HG03469 (cell line): Measurements from ENCODE around the gene CEP55.

Experiments used
- ATAC-seq: cut with Tn5 transposase; IDR thresholded peaks from one replicate; pipeline ENCODE4 v1.9.1; 2021; ENCODE audit warnings: mild to moderate bottlenecking, moderate library complexity, moderate number of reproducible peaks; ENCODE audit not compliant: unreplicated experiment

CEP55 gene

DNA sequence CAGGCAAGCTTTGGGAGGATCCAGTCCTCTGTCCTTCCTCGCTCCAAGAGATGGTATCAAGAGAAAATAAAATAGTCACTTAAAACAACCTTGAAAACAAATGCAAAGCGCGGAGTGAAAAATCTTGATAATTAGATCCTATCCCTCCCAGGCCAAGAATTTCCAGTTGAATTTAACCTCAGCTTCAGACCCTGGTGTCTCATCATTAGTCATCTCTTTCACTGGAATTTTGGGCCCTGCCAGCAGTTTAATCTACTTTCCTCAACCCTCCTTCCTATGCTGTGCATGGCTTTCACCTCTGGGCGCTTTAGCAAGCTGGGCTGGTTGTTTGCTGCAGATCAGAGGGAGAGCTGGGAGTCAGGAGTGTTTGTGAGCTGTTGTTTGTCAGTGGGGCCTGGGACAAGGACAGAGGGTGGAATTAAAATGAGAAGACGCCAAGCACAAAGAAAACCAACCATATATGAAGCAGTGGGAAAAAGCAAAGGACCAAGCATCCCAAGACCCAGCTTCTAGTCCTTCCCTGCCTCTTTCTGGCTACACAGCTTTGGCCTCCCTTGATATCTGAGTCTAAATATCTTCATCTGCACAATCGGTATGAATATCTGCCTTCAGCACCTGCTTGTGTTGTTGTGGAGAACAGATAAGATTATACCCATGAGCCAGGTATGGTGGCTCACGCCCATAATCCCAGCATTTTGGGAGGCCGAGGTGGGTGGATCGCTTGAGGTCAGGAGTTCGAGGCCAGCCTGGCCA is 27.8 kb upstream of the CEP55 start:
- no peak for ATAC-seq

DNA sequence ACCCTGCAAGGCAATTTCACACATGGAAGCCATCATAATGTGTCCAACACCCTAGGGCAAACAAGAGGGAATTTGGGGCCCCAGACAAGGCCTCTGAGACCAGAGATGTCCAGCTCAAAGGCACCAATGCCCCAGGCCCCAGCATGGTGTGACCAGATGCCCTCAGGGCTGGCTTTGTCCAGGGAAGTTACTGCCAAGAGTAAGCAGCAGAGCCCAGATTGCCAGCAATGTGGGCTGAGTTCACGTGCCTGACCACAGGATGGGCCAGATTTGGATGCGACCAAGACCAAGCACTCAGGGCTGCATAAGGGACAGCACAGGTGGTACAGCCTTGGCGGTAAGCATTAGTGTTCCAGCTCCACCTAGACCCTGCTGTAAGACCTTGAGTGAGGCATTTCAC is 27.0 kb upstream of the CEP55 start:
- ATAC-seq: no peak

DNA sequence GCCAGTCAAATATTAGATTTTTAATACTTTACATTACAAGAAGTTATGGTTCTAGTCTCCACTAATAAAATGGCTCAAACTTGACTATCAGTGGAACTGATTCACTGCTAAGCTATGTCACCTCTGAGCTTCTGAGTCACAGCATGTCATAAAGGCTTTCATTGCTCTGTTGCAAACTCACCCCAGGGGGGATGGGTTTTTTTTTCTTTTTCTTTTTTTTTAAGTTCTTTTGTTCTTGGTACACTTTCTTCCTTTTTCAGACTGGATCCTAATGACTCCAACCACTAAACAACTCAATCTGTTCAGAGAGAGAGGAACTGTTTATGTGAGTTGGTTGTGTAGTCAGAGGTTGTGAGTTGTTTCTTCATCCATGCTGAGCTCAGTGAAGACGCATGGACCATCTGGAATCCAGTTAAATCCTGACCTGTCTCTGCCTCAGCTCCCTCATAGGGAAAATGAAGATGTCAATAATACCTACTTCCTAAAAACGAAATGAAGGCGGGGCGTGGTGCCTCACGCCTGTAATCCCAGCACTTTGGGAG is 25.2 kb upstream of the CEP55 start:
- no peak for ATAC-seq

DNA sequence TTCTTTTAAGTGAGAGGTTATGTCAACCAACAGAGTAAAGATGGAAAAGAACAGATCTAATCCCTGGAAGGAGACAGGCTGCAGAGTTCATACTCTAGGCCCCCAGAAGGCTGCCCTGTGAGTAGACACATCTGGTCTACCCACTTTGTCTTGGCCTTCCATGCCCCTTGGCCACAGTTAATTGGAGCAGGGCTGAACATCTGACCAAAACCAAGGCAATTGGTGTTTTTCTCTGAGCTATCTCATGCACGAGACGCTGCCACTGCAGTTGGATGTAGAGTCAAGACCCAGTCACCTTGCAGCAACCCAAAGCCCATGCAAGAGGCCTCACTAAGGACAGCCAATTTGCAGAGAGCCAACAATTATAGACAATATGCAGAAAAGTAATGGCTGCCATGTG is 23.3 kb upstream of the CEP55 start:
- no peak for ATAC-seq

DNA sequence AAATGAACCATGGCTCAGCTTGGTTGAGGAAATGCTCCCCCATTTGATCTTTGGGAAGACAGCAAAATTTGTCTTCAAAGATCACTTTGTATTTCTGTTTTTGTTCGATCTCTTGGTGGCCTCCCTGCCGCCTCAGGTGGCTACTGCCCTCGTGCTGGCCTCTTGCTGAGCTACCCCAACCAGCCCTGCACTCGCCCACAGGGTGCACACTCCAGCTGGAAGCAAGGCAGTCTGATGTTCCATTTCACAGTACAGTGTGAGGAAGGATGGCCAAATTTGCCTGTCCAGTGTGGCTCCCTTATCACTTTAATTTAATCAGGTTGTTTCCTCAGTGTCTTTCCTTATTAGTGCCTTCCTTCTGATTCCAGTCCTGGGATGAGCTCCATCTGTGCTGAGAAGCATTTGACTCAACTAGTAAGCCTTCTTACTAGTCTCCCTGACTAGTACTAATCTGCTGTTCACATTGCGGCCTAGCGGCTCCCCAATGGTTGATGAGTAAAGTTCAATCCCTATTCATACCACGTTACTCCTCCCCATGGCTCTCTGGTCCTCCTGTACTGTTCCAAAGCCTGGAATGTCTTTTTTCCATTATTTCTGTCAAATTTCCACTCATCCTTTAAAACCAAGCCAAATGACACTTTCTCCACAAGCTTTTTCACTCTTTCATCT is 22.5 kb upstream of the CEP55 start:
- ATAC-seq: no peak

DNA sequence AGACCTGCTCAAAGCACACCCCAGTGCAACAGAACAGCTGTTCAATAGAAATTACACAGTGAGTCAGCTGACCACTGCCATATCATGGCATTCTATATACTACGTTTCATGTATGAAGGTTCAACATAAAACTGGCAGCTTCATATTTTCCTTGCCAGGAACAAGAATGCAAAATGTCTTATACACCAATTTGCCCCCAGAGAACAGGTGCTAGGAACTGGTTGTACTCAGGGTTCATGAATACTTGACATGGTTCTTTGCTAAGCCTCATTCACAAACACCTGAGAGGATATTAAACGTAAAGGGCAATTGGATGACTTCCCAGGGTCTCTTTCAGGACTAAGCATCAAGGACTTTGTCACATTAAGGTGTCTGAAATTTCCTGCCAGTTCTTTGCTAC is 21.2 kb upstream of the CEP55 start:
- no peak for ATAC-seq

DNA sequence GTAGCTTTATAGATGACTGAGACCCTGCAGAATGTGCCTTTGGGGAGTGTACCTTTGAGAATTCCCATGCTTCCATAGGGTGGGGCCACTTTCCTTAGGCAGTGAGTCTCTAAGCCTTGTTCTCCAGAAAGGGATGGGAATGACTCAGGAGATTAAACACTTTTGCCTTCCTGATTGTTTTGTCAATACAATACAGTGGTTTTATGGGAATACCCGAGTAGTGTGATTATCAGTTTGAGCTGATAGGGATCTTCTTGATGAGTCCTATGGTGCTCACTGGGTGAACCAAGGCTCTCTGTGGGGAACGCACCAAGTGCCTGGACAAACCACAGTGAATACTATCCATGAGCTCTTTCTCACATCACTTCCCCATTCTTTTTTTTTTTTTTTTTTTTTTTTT is 20.5 kb upstream of the CEP55 start:
- no peak for ATAC-seq

DNA sequence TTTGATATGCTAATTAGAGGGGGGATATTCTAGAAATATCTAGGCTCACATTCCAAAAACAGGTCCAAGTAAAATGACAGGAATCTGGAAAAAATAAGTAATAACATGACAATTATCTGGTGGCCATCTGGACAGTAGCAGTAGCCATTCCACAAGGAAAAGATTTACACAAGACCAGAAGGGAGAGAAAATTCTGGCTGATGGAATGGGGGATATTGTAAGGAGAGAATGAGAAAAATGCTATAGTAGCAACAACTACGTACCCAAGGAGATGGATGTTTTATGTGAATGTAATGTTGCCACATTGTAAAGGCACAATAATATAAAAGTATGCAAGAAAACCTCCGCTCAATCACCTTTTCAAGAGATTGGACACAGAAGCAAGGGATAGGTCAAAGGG is 19.7 kb upstream of the CEP55 start:
- no peak for ATAC-seq

DNA sequence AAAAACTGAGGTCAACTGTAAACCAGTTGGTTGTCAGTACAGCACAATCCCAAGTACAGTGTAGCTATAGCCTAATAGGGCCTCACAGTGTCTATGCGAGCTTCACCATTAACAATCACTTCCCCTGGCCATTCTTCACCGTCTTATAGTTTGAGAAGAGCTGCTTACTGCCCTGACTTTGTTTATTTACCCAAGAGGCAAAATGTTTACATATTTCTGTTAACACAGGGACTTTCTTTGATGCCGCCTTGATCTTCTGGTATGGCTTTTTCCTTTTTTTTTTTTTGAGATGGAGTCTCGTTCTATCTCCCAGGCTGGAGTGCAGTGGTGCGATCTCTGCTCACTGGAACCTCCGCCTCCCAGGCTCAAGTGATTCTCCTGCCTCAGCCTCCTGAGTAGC is 17.5 kb upstream of the CEP55 start:
- ATAC-seq: no peak

DNA sequence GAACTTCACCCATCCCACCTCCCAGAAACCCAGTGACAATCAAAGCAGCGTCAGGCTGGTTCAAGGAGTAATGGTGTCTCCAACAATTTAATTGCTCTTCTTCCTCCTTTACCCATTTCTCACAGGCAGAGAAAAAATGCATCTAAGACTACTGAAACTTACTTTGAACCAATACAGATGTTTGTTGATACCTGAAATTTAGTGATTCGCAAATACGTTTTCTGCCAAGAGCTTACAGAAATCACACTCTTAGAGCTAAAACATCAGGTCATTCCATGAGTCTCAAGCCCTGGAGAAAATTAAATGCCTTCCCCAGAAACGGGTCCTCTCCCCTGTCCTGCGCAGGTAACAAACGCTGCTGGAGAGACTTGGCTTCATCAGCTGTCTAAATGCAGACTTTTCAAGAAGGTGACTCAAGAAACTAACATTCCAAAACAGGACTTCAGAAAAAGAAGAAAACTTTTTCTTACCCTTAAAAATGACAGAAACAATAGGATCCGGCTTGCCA is 14.7 kb upstream of the CEP55 start:
- no peak for ATAC-seq

DNA sequence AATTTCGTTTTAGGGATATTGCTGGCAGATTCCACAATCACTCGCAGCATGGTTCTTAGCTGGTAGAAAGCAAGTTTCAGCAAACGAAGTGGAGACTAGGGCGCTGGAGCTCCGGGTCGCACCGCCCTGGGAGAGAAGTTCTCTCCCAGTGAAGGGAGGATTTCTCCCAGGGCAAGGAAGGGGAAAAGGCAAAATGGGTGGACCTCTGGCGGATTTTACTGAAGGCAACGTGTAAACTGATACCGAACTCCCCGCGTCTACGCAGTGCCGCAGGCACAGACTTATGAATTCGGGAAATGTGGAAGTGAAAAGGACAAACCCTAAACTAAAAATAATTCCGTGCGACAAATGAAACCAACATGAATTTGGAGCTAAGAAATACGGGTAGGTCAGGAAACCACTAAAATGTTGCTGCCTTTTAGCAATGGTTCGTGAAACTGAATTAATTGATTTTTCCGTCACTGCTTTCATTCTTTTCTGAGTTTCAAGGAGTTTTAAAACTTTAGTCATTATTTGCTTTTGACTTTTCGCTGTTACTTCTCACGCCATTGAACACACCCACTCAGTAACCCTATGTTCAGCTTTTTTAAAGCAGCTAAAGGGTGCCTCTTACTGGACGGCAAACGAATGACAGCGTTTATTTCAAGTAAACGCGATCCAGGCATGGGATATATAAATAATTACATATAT is 14.1 kb upstream of the CEP55 start, which contains the start of gene MYOF:
MYOF (minus strand) TSS at position 190 of the 690 bp plus-strand sequence; CDS start at position 50, 140 bp downstream.
- peak; percentile 71 for ATAC-seq

DNA sequence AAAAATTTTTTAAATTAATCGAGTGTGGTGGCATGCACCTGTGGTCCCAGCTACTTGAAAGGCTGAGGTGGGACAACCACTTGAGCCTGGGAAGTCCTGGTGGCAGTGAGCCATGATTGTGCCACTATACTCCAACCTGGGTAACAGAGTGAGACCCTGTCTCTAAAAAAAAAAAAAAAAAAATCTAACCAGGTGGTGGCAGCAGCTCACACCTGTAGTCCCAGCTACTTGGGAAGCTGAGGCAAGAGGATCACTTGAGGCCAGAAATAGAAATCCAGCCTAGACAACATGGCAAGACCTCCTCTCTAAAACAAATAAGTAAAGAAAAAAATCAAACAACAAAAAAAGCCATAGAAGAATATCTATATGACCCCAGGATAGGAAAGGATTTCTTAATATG is 10.7 kb upstream of the CEP55 start:
- no peak for ATAC-seq

DNA sequence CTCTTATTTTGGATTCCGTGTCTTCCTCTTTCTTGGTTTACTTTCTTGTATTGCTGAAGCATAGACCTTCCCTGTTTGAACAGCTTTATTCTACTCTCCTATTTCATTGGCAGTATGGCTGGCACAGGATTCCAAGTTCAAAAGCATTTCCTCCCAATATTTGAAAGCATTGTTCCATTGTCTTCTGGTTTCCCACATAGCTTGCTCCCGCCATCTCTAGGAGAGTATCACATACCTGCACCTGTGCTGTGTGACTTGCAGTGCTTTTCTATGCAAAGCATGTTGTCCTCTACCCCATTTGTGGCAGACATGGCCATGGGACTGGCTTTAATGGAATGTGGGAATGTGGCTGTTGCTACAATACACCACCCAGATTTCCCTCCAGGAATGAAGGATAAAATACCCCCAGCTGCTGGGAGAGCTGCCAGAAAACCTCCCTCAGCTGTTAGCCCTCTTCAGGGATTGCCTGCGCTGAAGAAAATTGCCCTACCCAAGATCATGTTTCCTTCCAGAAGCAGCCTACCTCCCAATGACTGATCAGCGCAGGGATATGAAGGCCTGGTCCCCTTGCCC is 7.4 kb upstream of the CEP55 start:
- ATAC-seq: no peak

DNA sequence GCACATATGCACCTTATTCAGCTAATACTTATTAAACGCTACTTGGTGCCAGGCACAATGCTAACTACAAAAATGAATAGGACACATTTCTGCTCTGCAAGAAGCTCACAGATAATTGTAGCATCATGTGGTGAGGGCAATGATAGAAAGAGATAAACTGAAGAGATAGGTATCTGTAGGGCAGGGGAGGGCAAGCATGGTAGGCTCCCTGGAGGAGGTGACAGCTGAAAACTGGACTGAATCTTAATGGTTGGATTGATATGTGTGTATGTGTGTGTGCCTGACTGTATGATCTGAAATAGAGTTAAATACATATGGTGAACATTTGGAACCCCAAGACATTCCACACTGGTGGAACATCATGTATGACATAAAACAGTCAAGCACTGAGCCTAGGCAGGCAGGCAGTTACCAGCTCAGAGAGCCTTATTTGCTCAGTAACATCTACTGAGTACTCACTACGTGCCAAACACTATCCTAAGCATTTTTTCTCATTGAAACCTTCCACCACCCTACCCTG is 4.8 kb upstream of the CEP55 start:
- ATAC-seq: no peak

DNA sequence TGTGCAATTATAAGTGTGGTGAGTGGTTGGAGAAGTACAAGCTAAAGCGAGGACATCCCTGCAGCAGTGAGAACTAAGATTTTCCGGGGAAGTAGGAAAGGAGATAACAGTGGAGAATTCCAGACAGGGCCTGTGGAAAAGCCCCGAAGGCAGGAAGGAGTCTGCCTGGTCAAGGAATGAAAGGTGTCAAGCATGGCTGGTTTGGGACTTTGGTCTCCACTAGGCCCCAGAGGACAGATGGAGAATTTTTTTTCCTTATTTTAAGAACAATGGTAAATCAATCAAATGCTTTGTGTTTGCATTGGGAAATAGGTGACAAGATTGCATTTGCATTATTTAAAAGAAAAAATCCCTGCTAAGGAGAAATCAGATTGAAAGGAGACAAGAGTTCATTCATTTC is 3.2 kb upstream of the CEP55 start:
- no peak for ATAC-seq

DNA sequence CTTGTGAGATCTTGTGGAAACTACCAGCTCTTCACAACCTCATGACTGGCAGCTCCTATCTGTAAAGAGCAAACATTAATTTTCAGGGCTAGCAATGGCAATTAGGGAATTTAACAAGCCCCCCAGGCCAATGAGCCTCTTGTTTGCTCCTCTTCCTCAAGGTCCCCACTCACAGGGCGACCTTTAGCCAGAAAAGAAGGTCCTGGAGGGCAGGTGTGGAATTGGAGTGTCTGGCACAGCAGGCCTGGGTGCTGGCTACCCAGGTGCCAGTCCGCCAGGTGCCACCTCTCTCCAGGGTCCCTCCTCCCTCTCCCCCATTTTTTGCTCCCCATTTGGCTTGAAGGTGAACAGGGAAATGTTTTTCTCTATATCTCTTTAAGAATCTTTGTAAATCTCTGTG is 1.9 kb upstream of the CEP55 start:
- ATAC-seq: no peak

DNA sequence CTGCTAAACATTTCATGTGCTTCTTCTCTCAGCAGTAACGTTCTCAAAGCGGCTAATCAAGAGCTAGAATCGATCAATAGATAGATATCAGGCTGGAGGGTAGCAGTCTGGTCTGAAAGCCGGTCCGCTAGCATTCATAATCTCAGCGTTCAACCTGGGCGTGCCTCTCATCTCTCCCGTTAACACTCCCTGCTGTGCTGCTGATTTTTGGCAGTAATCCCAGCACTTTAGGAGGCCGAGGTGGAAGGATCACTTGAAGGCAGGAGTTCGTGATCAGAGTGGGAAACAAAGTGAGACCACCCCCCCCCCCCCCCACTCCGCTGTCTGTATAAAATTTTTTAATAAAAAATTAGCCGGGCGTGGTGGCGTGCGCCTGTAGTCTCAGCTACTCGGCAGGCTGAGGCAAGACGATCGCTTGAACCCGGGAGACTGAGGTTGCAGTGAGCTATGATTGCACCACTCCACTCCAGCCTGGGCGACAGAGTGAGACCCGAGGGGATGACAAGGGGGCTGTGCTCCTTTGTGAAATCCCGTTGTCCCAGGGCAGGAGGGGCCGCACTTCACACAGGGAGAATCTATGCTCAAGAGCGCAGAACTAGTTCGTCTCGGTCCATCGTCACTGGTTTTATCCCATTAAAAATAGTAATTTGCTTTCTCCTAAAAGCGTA is 624 bp upstream of the CEP55 start:
- ATAC-seq: no peak

DNA sequence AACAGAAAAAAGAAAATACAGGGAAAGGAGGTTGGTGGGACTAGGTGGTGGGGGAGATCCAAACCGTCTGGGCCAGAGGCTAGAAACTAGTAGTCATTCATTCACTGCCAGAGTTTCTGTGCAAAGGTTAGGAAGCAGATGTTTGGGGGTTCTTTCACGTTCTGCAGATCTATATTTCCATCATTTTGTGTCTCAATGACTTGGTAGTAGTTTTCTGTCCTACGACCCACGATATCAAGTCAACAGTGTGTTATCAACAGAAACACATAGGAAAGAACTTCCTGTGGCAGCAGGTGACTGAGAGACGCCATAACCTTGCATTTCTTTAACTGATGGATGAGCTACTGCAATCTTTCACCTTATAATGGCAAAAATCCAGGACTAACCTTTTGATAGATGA is 1.8 kb downstream of the CEP55 start:
- ATAC-seq: no peak

DNA sequence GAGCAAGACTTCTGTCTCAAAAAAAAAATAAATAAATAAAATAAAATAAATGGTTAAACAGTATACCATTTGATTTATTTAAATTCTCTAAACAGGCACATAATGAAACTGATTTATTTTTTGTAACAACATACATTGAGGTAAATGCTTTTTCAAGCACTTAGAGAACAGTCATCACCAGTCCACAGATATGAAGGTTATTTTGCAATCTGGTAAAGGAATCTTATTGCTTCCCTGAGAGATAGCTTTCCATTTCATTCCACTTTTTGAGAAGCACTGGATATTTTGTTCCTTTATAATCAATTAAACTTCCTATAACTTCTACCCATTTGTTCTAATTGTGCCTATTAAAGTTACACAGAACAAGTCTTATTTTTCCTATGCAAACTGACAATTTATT is 5.2 kb downstream of the CEP55 start:
- ATAC-seq: no peak

DNA sequence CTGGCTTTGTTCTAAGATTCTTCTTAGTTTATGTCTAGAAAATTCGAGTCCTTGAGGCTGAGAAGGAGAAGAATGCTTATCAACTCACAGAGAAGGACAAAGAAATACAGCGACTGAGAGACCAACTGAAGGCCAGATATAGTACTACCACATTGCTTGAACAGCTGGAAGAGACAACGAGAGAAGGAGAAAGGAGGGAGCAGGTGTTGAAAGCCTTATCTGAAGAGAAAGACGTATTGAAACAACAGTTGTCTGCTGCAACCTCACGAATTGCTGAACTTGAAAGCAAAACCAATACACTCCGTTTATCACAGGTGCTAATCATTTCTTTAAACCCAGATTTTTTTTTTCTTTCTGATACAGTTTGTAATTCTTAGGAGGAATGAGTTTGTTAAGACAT is 6.7 kb downstream of the CEP55 start:
- ATAC-seq: no peak
